ENCODE data around the gene ATP2A3.

Gene ATP2A3

GRCh38 chr17:3910420-3911270 is 53.6 kb downstream of the ATP2A3 start:
- DNase-seq (ENCODE audit: low read depth), result no peak

DNA sequence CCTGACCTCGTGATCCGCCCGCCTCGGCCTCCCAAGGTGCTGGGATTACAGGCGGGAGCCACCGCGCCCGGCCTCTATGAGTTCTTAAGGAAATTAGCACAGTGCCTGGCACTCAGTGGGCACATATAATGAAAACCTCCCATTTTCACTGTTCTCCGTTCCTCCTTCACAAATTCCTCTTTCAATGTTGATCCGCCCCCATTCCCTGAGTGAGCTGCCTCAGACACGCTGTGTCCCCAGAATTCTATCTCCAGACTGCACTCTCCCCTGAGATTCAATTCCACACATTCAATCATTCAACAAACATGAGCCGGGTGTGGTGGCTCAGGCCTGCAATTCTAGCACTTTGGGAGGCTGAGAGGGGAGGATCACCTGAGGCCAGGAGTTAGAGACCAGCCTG is 55.0 kb downstream of the ATP2A3 start:
- no peak for DNase-seq (ENCODE audit: low read depth)

- no peak for DNase-seq (ENCODE audit: low read depth)
These were observed 56.6 kb downstream of the ATP2A3 start for GRCh38 chr17:3907483-3908216.

GRCh38 chr17:3906881-3907280 is 57.4 kb downstream of the ATP2A3 start:
- DNase-seq (ENCODE audit: low read depth), result no peak

DNA sequence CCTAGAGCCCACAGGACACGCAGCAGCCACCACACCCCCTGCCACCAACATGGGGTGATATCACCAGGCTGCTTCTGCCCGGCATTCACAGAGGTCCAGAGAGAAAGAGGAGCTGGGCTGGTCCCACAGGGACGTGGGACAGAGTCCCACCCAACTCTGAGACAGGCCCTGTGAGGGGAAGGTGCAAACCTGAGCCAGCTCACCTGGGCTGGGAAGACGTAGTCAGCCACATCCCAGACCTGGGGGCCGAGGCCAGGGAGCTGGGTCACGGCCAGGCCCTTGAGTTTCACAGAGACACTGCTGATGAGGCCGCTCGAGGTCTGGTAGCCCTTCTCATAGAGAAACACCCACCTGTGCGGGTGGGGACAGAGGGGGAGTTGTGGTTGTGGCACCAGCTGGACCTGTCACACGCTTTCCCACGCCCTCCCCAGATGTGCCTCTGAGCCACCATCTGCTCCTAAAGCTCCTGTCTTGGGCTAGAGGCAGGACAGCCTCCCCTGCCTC is 59.2 kb downstream of the ATP2A3 start:
- no peak for DNase-seq (ENCODE audit: low read depth)

DNA sequence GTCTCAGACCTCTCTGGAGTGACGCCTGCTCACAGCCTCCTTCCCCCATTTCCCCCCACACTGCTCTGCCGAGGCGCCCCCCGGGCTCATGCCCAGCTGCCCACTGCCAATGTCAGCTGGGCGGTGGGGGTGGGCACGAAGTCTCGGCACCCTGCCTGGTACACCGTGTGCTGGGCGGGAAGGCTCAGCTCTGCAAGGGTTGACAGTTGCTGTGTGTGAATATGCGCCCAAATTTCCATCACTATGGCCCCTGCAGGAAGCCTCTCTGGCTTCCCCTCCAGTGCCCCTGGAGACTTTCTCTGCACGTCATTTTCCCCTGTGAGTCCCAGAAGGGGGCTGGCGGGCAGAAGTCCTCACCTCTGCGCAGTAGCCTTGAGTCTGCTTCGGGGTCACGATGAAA is 59.7 kb downstream of the ATP2A3 start:
- no peak for DNase-seq (ENCODE audit: low read depth)

DNA sequence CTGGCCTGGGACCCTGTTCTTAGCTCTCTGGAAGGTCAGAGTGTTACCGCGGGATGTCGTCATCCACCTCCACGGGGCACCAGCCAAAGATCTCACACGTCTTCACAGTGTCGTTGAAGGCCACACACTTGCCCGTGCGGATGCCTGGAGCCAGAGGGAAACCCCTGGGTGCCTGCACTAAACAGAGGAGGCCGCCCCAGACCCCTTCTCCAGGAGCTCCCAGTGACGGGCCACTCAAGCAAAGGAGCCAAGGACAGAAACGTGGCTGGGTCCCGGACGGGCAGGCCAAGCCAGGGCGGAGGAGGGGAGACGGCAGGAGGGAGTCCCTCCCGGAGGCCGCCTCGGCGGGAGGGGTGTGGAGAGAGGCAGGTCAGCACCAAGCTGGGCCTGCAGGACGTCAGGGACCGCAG is 60.4 kb downstream of the ATP2A3 start:
- no peak for DNase-seq (ENCODE audit: low read depth)

DNA sequence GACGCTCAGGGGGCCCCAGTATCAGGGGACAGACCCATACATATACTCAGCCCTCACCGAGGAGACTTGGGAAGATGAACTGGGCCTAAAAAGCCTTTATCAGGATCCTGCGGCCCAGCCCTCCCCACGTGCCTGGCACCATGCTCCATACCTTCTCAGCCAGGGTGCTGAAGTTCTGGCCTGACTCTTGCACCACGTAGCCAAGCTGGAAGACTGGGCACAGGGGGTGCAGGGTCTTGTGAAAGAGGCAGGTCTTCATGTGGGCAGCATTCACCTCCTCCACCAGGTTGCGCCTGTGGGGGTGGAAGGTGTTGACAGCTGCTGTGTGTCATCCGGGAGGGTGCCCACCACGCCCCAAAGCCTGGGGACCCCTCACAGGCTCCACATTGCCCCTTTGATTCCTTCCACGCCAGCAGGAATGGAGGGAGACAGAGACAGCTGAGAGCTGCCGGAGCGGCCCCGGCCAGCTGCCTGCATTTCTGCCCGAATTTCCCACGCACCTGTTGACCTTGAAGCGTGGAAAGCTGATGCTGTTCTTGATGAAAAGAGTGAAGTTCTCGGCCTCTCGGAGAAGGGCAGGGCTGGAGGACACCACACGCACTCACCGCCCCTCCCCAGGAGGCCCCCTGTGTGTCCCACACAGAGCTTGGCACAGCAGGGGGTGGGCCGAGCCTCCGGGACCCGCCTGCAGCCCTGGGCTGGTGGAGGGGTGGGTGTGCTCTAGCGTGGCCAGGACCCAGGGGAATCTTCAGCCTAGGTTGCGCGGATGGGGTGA is 61.0 kb downstream of the ATP2A3 start:
- DNase-seq (ENCODE audit: low read depth), result no peak

DNA sequence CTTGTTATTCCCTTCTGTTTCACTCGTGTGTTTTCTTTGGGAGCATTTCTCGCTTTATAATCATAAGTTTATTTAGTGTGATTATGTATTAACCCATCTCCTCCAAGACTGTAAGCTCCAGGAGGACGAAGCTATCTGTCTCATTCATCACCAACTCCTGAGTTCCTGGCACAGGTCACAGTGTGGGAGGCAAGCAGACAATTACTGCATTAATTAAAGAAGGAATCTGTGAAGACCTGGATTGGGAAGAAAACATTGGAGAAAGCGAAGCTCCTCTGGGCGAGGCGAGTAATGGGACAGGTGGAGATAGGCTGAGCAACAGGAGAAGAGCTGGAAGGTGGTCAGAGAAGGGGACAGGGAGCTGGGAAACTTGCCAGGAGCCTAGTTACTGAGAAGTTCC is 63.6 kb downstream of the ATP2A3 start:
- DNase-seq (ENCODE audit: low read depth), result no peak

DNA sequence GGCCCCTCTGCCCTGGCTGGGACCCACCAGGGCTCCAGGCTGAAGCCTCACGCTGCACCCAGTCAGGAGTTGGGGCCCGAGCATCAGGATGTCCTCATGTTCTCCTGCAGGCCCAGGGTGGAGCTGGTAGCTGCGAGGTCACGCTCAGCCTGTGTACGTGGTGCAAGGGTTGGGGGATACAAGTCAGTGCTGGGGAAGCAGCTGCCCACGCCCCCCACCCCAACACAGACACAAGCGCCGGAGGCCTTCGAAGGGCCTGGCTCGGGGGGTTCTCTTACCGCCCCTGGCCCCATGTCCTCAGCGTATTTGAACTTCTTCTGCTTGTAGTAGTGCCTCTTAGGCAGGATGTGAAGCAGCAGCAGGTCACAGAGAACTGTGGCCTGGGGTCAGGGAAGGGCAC is 66.5 kb downstream of the ATP2A3 start:
- no peak for DNase-seq (ENCODE audit: low read depth)

DNA sequence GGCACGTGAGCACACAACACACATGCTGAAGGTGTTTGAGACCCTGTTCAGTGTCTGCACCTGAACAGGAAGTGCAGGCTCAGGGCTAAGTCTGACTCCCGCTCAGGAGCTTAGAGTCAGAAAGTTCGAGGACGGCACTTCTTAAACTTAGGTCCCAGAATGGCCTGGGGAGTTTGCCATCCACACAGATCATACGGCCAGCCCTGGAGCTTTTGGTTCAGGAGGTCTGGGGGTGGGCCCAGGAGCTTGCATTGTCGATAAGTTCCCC is 67.3 kb downstream of the ATP2A3 start:
- no peak for DNase-seq (ENCODE audit: low read depth)

DNA sequence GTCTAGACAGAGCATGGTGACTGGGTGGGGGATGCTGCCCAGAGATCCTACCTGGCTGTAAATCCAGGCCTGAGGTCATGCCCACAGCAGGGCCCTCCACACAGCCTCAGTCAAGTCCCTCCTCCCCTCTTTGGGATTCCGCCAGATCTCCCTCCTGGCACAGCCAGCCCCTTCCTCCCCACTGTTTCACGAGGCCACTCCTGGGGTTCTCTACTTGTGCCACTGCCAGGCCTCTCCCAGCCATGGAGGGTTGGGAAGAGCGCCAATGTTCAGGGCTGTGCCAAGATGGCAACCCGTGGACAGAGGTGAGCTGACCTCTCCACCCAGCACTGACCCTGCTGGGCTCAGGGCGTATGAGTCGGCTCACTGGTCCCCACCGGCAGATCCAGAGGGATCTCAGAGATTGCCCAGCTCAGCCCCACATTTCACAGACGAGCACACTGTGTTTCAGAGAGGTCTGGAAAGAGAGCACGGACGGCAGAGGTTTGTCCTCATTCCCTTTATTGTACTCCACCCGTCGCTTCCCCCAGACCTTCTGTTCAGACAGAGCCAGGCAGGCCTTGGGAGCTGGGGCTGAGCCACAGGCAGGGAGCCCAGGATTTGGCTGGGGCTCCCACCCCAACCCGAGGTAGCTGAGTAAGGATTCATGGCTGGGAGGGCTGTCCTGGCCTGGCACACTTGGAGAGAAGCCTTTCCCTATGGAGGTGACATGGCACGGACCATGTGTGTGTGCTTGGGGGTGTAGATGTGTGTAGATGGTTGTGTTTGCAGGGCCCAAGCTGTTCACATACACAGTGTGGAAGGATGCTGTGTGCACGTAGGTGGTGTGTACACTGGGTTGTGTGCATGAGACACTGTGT is 67.9 kb downstream of the ATP2A3 start:
- no peak for DNase-seq (ENCODE audit: low read depth)

DNA sequence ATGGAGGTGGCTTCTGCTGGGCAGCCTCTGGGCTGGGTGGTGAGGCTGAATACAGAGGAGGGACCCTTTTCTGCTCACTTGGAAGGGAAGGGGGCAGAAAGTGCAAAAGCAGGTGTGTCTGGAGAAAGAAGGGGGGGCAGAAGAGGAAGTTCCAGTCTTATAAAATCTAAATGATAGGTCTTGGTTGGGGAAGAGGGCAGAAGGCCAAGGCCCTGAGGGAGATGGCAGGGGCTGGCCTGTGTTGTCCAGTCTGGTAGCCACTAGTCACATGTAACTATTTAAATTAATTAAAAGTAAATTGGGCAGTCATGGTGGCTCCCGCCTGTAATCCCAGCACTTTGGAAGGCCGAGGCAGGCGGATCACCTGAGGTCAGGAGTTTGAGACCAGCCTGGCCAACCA is 68.9 kb downstream of the ATP2A3 start:
- no peak for DNase-seq (ENCODE audit: low read depth)

- no peak for DNase-seq (ENCODE audit: low read depth)
These were observed 69.3 kb downstream of the ATP2A3 start for GRCh38 chr17:3894911-3895343.

DNA sequence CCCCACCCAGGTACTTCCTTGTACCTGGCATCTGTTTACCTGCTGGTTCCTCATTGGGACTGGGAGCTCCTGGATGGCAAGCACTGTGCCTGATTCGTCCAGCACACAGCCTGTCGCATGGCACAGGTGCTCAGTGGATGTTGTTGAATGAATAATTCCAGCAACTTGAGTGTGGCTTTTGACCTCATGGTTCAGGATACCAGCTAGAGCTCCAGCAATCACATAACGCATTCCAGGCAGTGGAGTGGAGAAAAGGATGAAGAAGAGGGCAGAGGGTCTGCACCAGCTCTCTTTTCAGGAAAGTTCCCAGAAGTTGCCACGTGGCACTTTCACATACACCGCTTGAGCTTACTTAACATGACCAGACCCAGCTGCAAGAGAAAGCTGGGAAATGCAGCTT is 70.0 kb downstream of the ATP2A3 start:
- DNase-seq (ENCODE audit: low read depth), result no peak

DNA sequence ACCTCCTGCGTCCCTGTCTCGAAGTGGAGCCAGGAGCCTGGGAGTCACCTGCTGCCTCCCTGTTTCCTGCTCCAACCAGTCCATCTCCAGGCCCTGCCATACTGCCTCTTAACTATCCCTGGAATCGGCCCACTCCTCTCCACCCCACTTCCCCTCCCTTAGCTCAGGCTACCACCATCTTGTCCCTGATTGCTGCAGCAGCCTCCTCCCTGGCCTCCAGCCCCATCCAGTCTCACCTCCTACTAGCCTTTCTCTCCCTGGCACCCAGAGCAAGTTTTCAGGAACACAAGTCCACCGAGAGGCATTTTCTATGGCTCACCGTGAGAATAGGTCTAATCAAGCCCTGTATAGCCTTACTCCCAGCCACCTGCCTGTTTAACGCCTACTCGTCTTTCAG is 70.5 kb downstream of the ATP2A3 start:
- no peak for DNase-seq (ENCODE audit: low read depth)

- DNase-seq (ENCODE audit: low read depth), result peak; percentile 93
These were observed 71.1 kb downstream of the ATP2A3 start, which contains the start of gene CAMKK1 for GRCh38 chr17:3893003-3893719. TSS of gene CAMKK1 (minus strand) at chr17:3893053. CDS start at chr17:3885687, 7,366 bp downstream.

- peak; percentile 55 for DNase-seq (ENCODE audit: low read depth)
These were observed 71.9 kb downstream of the ATP2A3 start for GRCh38 chr17:3892095-3892998.

GRCh38 chr17:3891626-3892094 is 72.6 kb downstream of the ATP2A3 start:
- no peak for DNase-seq (ENCODE audit: low read depth)

GRCh38 chr17:3890878-3891219 is 73.4 kb downstream of the ATP2A3 start:
- DNase-seq (ENCODE audit: low read depth), result no peak

All from activated T-cell treated with anti-CD3 and anti-CD28 coated beads for 48 hours (primary cell).